Posterior cingulate gyrus (tissue), 11 donors: ENCODE results near the gene AJM1.

Experiments
- DNase-seq, 10 donors: peaks; one replicate each; pipeline versions ENCODE4 v3.0.0 to v3.0.0-alpha.2; 2020 to 2021; ENCODE audit warnings: mixed read lengths in 3 of 10
- intact Hi-C: fragments of 100-400 bp; cut with DNase I; formaldehyde crosslinking; loops from one replicate; pipeline ENCODE4 v1.15.1; 2023

The AJM1 gene

DNA sequence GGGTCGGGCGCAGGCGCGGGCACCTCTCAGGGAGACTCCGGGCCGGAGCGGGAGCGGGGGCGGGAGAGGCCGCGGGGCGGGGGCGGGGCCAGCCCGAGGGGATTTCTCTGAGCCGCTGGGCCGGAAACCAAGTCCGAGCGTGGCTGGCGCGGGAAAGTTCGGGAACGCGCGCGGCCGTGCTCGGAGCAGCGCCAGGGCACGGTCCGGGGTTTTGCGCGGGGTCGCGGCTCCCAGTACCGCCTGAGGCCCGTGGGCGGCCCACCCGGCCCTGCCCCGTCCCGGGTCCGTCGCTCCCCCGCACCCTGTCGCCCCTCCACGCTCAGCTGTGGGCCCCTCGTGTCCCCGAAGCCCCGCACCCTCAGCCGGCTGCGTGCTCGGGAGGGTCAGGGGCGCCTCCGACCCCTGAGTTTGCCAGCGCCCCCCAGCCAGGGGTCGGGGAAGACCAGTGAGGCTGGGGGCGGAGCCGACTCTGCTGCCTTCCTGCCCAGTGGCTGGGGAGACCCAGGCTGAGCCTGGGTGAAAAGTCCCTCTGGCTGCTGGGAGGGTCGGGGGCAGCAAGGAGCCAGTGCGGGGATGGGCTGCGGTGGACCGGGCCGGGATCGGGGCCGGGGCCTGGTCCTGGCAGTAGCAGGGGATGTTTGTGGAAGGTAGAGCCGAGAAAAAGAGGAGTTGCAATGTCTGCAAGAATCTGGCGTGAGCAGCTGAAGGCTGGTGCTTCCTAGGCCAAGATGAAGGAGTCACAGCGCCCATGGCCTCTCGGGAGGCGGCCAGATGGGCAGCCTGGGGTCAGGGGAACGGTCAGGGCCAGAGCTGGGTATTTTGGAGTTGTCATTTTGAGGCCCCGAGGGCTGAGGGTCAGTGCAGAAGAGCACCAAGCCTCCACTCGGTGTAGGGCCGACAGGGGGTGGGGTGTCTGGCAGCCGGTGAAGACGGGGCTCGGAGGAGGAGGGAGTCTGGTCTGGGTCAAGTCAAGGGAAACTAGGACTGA is 44.6 kb downstream of the AJM1 start:
- intact Hi-C loops = no loop called here
- no peak for DNase-seq

DNA sequence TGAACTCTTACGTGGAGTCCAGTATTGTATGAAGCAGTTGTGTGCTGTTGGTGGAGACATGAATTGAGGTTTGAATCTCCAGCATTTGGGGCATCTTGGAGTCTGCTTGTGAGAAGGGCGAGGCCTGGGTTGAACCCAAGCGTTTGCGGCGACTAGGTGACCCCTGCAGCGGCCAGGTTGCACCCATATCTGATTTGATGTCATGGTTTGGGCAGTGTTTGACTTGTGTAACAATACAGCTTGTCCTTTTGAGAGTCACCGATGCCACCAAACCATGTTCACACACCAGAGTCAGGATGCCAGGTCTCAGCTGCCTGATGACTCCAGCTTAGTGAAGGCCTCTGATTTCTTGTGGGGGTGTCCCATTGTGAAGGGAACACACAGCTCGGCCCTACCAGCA is 46.2 kb downstream of the AJM1 start:
- intact Hi-C loops = no loop called here
- DNase-seq = no peak

DNA sequence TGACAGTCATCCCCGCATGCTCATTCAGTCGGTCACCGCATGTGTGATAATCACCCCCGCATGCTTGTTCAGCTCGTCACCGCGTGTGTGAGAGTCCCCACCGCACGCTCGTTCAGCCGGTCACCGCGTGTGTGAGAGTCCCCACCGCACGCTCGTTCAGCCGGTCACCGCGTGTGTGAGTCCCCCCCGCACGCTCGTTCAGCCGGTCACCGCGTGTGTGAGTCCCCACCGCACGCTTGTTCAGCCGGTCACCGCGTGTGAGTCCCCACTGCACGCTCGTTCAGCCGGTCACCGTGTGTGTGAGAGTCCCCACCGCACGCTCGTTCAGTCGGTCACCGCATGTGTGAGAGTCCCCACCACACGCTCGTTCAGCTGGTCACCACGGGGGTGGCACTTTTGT is 47.6 kb downstream of the AJM1 start:
- intact Hi-C loops = no loop called here
- DNase-seq = no peak

DNA sequence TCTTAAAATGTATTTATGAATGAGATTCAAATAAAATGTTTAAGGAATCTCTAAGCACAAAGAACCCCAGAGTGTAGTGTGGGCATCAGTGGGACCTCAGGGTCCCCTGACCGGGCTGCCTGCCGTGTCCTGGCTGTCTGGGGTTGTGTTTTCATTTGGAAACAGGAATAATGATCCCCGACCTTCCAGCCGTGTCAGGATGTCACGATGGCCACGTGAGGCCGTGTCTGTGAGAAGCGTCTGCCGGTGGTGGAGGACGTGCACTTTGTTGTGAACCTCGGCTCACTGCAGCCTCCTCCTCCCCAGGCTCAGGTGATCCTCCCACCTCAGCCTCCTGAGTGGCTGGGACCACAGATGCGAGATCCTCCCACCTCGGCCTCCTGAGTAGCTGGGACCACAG is 48.4 kb downstream of the AJM1 start:
- intact Hi-C loops = no loop called here
- DNase-seq = no peak
